ENCODE data around the gene NFYA.

- TF ChIP-seq CTCF (IDR thresholded peaks at IDR 0.05) (no peak), POLR2AphosphoS5 (IDR thresholded peaks at IDR 0.05; ENCODE audit: low read depth, low read length) (no peak), TCF7L2 (IDR thresholded peaks at IDR 0.05; ENCODE audit: low read depth, low read length) (no peak), REST (IDR thresholded peaks at IDR 0.05; ENCODE audit: insufficient read depth in 1 of 2, low read depth in 2 of 2, low read length in 1 of 2) (no peak), SIN3A (IDR thresholded peaks at IDR 0.05; ENCODE audit: borderline replicate concordance, insufficient read depth, low read depth, low read length) (no peak)
Observed at GRCh38 chr6:41097467-41098090, 24.8 kb downstream of the NFYA start.

Measured in Panc1 (cell line).